GM19351 (cell line): ENCODE results near the gene SWAP70.

Source experiments
- ATAC-seq: cut with Tn5 transposase; IDR thresholded peaks from one replicate; pipeline ENCODE4 v1.9.1; 2021; ENCODE audit warnings: mild to moderate bottlenecking, moderate library complexity; ENCODE audit not compliant: unreplicated experiment

Gene SWAP70

DNA sequence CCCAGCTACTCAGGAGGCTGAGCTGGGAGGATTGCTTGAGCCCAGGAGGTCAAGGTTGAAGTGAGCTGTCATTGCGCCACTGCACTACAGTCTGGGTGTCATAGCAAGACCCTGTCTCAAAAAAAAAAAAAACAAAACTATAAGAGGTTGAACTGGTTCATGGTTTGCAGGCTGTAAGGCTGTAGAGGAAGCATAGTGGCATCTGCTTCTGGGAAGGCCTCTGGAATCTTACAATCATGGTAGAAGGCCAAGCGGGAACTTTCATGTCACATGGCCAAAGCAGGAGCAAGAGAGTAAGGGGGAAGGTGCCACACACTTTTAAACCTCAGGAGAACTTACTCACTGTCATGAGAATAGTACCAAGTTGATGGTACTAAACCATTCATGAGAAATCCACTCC is 109.6 kb downstream of the SWAP70 start:
- ATAC-seq, result no peak

DNA sequence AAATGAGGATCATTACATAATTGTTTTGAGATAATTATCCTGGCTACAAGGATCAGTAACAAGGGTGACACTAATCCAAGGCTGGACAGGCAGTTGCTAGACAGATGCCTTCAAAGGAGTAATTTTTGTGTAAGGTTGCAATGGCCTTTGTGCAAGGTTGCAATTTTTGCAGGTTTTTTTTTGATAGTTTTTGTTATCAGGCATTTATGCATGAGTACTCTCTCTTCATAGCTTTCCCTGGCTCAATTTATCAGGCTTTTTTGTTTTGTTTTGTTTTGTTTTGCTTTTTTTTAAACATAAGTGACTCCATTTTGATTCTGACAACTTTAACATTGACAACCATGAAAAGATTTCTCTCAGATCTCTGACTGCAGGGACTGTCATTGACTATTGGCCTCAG is 110.2 kb downstream of the SWAP70 start:
- ATAC-seq, result no peak

DNA sequence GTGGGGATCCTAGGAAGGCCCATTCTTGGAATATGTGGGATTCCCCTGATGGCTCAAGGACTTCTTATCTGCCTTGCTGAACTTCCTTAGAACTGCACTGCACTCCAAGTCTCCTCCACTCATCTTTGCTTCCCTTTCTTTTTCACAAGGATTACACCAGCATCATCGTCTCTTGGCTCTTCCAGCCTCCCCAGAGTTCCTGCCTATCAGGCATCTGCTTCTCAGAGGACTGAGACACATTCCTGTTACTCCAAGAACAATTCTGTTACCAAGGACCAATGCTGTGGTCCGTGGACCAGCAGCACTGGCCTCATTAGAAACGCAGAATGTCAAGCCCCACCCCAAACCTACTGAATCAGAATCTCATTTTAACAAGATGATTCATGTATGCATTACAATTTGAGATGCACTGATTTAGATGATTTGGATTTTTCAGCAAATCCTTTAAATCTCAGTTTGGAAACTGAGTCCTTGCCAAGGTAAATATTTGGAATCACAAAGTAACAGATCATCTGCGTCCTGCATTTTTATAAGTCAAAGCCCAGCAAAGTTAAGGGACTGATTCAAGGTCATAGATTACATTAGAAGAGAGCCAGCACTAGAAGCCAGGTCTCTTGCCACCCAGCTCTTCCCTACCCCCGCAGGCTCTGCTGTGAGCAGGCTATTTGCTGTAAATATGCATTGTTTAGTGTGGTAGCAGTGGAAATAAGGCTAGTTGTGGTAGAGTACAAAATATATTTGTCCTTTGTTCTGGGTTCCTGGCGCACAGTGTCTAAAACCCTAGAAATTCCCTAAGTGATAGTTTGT is 110.9 kb downstream of the SWAP70 start:
- ATAC-seq, result no peak

DNA sequence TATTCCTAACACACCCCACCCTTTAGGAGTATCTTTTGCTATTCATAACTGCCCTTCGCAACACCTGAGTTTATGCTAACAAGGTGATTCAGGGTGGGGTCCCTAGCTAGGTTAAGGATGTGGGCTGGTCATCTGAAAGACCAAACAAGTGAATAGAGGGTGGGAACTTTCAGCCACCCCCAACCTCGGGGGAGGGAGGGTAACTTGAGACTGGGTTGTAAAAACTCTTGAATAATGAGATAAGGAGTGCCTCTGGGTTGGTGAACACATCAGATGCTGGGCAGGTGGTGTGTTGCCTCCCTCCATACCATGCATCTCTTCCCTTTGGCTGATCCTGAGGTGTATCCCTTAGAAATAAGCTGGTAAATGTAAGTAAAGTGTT is 111.5 kb downstream of the SWAP70 start:
- ATAC-seq, result no peak

DNA sequence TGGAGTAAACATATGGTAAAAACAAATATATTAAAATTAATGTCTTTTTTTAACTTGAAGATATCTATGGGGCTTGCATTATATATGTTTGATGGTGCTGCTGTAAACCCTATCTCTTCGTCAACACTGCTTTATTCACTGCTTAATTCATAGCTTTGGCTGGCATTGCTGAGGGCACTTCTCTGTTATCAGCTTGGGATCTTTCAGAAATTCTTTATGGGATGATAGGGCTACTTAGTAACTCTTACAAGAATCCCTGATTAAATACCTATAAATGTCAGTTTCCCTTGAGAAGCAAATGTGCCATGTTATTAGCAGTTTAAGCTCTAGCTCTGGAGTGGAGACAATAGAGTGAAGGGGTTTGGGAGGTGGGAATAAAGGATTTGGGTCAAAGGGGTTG is 112.3 kb downstream of the SWAP70 start:
- no peak for ATAC-seq

DNA sequence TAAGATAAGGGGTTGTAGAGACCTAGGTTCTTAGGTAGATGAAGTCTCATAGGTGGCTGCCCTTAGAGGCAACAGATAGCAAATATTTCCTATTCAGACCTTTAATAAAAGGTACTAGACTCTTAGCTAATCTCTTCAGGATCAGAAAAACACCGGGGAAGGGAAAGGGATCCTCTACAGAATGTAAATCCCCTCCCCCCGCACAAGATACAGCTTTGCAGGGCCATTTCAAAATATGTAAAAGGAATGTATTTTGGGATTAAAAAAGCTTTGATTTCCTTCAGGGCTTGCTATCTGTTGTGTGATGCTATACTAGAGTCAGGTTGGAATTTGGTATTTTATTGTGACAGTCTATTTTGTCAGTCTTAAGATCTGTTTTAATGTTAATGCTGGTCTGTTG is 113.2 kb downstream of the SWAP70 start:
- ATAC-seq, result no peak

DNA sequence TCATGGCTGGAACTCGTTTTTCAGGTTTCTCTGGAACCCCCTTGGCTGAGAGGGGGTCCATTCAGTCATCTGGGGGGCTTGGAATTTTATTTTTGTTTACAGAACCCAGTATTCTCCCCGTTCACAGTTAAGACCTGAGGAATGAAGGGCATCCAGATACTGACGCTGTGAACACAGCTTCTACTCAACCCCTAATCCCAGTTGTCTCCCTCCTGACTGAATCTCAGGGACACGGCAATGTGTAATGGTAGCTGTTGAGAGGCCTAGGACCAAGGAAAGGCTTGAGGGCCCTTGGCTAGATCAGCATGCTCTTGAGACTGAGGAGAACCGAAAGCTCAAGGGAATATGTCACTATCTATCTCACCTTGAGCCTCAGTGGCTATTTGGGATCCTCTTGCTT is 113.6 kb downstream of the SWAP70 start:
- ATAC-seq, result no peak

DNA sequence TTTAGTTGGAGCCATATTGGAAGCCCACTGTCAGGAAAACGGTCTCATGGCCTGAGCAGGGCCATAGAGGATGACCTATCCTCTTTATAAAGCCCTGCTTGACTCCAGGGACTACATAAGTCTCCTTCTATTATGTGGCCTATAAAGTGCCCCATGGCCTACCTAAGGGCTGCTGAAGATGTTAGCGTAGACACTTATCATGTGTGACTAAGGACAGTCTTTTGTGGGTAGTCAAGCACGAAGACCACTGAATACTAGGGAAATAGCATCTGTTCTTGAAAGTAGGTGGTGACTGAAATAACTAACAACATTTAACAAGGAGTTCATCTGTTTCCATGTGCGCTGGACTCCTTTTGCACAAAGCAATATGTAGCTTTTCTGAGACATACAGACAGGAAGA is 117.1 kb downstream of the SWAP70 start:
- no peak for ATAC-seq

DNA sequence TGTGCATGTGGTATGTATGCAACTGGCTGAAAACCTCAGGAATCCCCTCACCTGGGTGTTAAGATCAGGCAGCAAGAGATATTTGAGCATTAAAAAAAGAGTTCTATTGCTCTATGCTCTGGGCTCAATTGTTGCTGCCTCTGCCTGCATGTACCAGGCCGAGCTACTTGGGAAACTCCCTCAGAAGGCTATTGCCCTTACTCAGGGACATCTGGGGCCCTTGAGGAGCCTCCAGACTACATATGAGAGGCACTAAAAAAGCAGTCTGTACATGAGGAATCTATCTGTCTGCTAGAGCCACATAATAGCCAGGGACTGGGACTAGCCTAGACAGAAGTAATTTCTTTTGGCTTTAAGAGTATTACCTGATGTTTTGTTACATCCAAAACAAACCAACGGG is 120.1 kb downstream of the SWAP70 start:
- ATAC-seq, result no peak

DNA sequence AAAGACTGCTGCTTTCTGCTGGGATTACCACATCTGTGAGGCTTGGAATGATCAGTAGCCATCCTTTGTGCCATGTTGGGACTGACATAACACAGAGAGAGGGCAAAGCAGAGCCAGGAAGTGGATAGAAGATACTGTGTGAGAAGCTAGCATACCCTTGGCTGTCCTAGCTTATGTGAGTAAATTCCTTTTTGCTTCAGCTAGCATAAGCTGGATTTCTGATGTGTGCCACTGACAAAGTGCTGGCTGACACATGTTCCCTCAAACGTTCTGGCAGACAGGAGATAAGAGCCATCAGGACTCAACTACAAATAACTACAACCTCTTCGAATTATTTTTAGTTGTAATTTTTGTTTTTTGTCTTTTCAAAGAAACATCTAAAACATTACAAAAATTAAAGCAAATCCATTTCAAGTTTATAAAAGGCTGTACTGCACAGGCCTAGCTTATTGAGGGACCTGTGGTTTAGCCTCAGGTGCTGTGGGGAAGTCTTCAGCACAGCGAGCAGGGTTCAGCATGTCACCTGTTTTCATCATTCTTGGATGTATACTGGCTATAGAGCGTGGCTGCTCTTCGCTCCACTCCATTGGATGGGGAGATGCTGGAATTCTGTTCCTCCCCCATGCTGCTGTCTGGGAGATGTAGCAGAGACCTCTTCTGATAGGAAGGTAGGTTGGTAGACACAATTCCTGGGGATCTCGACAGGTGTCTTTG is 120.9 kb downstream of the SWAP70 start:
- ATAC-seq, result no peak

DNA sequence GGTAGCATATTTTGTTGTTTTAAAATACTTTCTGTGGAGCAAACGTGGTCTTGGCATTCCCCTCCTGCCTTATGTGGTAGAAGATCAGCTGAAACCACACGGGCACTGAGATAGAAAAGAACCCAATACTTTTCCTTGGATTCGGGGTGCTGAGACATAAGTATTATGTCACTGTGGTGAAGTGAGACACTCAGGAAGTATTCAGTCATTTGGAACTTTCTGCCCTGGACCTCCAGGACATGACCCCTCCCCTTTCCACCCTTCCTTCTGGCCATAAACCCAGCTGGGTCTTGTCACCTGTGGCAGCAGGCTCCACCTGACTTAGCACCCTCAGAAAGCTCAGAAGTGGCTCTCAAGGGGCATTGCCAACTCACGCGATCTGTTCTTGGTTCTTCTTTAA is 123.4 kb downstream of the SWAP70 start:
- ATAC-seq, result no peak

DNA sequence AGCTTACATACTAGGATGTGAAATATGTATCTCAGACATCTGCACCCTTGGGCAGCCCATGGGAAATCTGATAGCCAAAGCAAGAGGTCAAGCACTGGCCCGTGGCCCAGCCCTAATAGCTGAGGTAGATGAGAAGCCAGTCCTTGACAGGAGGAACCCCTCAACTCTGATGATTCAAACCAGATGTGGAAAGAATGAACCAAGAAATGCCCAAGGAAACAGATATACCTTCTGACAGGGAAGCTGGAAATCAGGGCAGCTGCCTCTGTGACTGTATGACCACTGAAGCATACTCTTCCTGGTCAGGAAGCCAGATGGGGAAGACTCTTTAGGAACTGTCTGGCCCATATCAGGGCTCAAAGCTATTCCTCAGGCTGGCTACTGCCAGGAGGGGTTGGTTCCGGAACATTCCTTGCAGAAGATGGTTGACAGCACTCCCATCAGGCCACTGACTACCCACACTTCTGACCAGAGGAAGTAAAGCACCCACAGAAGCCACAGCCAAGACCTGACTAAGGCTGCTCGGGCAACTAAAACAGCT is 124.2 kb downstream of the SWAP70 start:
- ATAC-seq, result no peak

DNA sequence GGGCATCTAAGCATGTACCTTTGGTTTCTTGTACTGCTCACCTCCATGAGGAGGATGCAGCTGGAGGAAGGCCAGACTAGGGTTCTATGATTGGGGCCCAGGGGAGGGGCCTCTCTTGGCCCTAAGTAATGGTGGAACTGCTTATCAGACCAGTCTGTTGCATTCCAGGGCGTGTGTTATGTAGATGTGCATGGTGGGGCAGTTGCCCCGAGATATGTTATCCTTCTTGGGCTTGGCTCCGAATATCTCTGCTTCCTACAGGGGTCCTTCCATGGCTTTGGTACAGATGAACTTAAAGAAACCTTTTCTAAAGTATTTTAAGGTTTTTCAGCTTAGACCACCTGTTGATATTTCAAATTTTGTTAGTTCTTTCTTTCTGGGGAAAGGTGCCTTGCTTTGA is 126.0 kb downstream of the SWAP70 start:
- no peak for ATAC-seq

DNA sequence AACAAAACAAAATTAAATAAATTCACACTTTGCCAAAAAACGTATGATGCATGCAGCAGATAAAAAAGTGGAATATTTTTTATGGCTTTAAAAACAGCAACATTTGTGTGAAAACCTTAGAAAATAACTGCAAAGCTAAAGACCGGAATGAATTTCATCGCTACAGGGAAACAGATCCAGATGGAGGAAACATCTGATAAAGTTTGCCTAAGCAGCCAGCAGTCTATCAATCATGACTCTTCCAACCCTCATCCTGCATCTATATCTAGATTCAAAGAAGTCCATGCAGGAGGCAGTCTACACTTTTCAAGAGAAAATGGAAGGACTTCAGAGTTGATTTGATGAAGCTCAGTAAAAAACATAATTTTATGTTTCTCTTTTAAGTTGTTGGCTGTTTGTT is 126.8 kb downstream of the SWAP70 start:
- ATAC-seq, result no peak

DNA sequence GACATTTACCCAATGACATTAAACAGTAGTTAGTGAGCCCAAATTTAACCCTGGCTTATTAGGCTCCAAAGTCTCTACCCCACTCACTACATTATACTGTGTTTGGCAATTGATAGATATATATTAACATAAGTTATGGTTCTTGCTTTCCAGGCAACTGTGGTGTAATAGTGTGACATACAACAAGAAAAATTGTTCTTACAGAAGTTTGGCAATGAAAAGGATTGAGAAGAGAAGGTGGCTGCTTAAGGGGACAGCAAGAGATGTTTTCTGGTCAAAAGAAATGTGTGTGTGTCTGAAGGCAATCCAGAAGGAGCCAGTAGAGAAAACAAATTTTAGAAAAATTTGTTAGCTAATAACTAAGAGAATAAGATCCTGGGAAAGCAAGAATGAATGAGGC is 132.4 kb downstream of the SWAP70 start:
- ATAC-seq, result no peak

DNA sequence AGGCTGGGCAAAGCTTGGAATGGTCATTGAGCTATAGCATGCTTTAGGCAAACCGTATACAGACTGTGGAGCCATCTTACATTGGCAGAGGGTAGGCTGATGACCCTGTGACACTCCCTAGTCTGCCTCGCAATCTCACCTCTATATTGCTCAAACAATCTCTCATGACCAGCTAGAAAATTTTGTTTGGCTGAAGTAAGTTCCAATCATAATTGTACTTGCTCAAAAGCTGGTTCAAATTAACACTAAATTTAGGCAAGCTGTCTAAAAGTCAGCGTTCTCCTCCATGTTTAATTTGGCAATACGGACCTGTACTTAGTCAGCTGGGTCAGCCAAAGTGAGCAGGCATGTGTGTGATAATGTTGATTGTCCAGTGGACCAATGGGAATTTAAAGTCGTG is 133.0 kb downstream of the SWAP70 start:
- ATAC-seq, result no peak

DNA sequence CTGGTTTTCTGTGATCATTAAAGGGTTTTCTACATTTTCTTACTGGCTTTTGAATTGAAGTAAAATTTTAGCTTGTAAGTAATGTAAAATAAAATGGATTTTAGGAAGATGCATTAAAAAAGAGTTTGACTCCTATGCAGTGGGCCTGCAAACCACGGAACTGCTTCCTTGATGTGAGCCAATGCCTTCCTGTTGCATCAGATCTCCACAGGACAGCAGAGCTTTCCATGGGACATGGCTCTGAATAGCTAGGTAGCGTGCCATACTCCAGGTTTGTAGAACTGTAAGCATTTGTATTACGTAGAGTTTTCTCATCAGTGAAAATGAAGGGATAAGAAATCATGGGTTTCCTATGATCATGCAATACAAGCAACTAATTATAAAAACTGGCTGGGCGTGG is 133.4 kb downstream of the SWAP70 start:
- ATAC-seq, result no peak

DNA sequence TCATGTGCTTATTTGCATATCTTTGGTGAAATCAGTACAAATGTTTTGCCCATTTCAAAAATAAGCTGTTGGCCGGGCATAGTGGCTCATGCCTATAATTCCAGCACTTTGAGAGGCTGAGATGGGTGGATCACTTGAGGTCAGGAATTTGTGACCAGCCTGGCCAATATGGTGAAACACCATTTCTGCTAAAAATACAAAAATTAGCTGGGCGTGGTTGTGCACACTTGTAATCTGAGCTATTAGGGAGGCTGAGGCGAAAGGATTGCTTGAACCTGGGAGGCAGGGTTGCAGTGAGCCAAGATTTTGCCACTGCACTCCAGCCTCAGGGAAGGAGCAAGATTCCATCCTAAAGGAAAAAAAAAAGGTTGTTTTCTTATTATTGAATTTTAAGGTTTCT is 136.0 kb downstream of the SWAP70 start:
- no peak for ATAC-seq

DNA sequence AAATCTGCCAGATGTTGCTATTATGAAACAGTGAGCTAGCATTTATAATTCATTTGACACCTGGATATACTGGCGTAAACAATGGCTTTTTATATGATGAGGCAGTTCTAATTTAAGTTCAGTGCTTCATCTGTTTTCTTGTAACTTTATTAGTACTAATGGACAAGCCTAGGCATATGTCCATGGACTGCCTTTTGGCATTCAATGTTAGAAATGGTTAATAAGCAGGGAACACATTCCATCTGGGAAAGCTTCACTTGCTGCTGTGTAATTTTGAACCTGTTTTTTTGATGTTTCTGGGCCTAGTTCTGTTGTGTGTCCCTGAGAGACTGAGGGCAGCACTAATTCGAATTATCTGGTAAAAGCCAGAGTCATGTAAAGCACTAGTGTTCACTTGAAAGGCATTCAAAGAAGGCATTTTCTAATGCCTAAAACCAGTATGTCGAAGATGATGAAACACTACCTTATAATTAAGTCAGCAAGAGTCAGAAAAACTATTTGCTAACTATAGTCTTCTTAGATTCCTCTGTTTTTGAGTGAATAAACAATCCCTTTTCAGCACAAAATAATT is 138.5 kb downstream of the SWAP70 start:
- no peak for ATAC-seq
